Measurements from ENCODE around the gene DCHS1. TPM values are rescaled to one million over a fixed set of nuclear protein-coding genes. Genes with fewer than 3 reads are reported as not detected.

Gene DCHS1
- total and polyA plus RNA-seq, 2 of the 13 experiments (the other 11 are each of a cell fraction or from before 2014, with no cell fraction given): under 0.01 to 0.03 TPM

DNA sequence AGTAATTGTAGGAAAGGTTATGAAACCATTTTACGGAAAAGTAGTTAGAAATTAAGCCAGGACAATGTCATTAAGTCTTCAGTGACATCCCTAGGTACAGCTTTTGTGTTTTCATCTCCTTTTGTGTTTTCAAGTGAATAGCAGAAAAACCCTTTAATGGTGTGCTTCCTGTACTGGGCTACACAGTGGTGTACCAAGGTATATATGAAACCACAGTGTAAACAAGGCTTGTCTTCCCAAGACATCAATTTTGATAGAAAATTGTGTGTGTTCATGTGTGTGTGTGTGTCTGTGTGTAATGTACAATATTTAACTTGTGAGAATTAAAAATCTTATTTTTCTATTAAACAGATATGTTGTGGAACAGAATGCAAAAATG is 18.6 kb upstream of the DCHS1 start:
- no peak for TF ChIP-seq ZNF790 (CRISPR knock-in tag; IDR thresholded peaks at IDR 0.05; ENCODE audit: borderline replicate concordance)
- no peak for TF ChIP-seq ZNF263 (CRISPR knock-in tag; IDR thresholded peaks at IDR 0.05)
- TF ChIP-seq, protein P1, sequence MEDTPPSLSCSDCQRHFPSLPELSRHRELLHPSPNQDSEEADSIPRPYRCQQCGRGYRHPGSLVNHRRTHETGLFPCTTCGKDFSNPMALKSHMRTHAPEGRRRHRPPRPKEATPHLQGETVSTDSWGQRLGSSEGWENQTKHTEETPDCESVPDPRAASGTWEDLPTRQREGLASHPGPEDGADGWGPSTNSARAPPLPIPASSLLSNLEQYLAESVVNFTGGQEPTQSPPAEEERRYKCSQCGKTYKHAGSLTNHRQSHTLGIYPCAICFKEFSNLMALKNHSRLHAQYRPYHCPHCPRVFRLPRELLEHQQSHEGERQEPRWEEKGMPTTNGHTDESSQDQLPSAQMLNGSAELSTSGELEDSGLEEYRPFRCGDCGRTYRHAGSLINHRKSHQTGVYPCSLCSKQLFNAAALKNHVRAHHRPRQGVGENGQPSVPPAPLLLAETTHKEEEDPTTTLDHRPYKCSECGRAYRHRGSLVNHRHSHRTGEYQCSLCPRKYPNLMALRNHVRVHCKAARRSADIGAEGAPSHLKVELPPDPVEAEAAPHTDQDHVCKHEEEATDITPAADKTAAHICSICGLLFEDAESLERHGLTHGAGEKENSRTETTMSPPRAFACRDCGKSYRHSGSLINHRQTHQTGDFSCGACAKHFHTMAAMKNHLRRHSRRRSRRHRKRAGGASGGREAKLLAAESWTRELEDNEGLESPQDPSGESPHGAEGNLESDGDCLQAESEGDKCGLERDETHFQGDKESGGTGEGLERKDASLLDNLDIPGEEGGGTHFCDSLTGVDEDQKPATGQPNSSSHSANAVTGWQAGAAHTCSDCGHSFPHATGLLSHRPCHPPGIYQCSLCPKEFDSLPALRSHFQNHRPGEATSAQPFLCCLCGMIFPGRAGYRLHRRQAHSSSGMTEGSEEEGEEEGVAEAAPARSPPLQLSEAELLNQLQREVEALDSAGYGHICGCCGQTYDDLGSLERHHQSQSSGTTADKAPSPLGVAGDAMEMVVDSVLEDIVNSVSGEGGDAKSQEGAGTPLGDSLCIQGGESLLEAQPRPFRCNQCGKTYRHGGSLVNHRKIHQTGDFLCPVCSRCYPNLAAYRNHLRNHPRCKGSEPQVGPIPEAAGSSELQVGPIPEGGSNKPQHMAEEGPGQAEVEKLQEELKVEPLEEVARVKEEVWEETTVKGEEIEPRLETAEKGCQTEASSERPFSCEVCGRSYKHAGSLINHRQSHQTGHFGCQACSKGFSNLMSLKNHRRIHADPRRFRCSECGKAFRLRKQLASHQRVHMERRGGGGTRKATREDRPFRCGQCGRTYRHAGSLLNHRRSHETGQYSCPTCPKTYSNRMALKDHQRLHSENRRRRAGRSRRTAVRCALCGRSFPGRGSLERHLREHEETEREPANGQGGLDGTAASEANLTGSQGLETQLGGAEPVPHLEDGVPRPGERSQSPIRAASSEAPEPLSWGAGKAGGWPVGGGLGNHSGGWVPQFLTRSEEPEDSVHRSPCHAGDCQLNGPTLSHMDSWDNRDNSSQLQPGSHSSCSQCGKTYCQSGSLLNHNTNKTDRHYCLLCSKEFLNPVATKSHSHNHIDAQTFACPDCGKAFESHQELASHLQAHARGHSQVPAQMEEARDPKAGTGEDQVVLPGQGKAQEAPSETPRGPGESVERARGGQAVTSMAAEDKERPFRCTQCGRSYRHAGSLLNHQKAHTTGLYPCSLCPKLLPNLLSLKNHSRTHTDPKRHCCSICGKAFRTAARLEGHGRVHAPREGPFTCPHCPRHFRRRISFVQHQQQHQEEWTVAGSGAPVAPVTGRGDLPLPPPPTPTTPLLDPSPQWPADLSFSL (CRISPR knock-in tag; IDR thresholded peaks at IDR 0.05): no peak
- TF ChIP-seq PHF21A (CRISPR knock-in tag; IDR thresholded peaks at IDR 0.05): no peak
- no peak for TF ChIP-seq HOMEZ (CRISPR knock-in tag; IDR thresholded peaks at IDR 0.05; ENCODE audit: low read depth)
- no peak for TF ChIP-seq RXRB (CRISPR knock-in tag; IDR thresholded peaks at IDR 0.05; ENCODE audit: borderline replicate concordance)
- no peak for TF ChIP-seq JDP2 (CRISPR knock-in tag; IDR thresholded peaks at IDR 0.05; ENCODE audit: borderline replicate concordance)
- TF ChIP-seq ZNF460 (CRISPR knock-in tag; IDR thresholded peaks at IDR 0.05; ENCODE audit: borderline replicate concordance): no peak
- no peak for TF ChIP-seq TOPORS (CRISPR knock-in tag; IDR thresholded peaks at IDR 0.05)
- no peak for TF ChIP-seq ZKSCAN8 (CRISPR knock-in tag; IDR thresholded peaks at IDR 0.05; ENCODE audit: borderline replicate concordance)
- no peak for TF ChIP-seq HCFC1 (IDR thresholded peaks at IDR 0.05; ENCODE audit: low read depth, low read length)
- no peak overlapping the region for H3K9ac ChIP-seq (ENCODE audit: insufficient read depth, low read depth, low read length)
- peaks cover 0 to 5% of the 10 kb centered on the region in 2 experiments; a peak in 1 of 5 replicates for H3K27me3 ChIP-seq (ENCODE audit: control insufficient read depth in 1 of 2, insufficient read depth in 2 of 2, low read length in 2 of 2)
- H3K36me3 ChIP-seq (replicated peaks in 1 of 2; ENCODE audit: control insufficient read depth in 1 of 2, insufficient read depth in 2 of 2, low read length in 2 of 2): no peaks in the 10 kb centered on the region
- intact Hi-C loops (cut with micrococcal nuclease; ENCODE audit: unreplicated experiment) (no loop called here), in situ Hi-C loops (cut with HindIII; ENCODE audit: extremely low pct_ligation_motif_present, low pct_unique_long_range_greater_than_20kb) (no loop called here)
- H3K27ac ChIP-seq (ENCODE audit: extremely low read length, insufficient read depth, low read length): no peak overlapping the region
- BruUV-seq (replicated peaks): no TSS peak
- no peak overlapping the region for H2AFZ ChIP-seq (ENCODE audit: low read length)
- H3K4me1 ChIP-seq (ENCODE audit: insufficient read depth, low read length): no peaks in the 10 kb centered on the region
- ATAC-seq: no peak
- no peak overlapping the region for H3K4me3 ChIP-seq (replicated peaks in 1 of 3; ENCODE audit: insufficient read depth in 1 of 3, low read depth in 2 of 3, low read length in 3 of 3)
- H3K9me3 ChIP-seq (ENCODE audit: low read length): no peaks in the 10 kb centered on the region
- no peak overlapping the region for H3K4me2 ChIP-seq (ENCODE audit: low read depth, low read length)
- DNase-seq (ENCODE audit: low spot score): no peak
- H3K79me2 ChIP-seq (ENCODE audit: insufficient read depth, low read length): no peaks in the 10 kb centered on the region
- CTCF ChIA-PET (ENCODE audit: low intra/inter-chr PET ratio, low total read pairs): no interaction called here
- FAIRE-seq: no peak
- H4K20me1 ChIP-seq (ENCODE audit: insufficient read depth, low read length): no peaks in the 10 kb centered on the region
- POLR2A ChIA-PET: no interaction called here
- WGBS (ENCODE audit: low lambda C conversion rate): 66% methylated on average over 1 of the region's 1 CpG
